Pulmonary artery endothelial cell (primary cell): ENCODE measurements around the gene HSD3B2. TPM values are rescaled to one million over a fixed set of nuclear protein-coding genes. Genes with fewer than 3 reads are reported as not detected.

ENCODE experiments used
- DNase-seq: peaks from one replicate; pipeline ENCODE4 v3.0.0-alpha.2; 2011; ENCODE audit warnings: low read depth, low spot score
- total RNA-seq: library from RNA; depleted of rRNA; stranded (reverse); fragments of >200 nt; gene quantifications from 2 replicates; pipeline ENCODE4 v1.2.3, GENCODE V29; 2014

The HSD3B2 gene
- total RNA-seq, 1 donor from 2014 or later: not detected

DNA sequence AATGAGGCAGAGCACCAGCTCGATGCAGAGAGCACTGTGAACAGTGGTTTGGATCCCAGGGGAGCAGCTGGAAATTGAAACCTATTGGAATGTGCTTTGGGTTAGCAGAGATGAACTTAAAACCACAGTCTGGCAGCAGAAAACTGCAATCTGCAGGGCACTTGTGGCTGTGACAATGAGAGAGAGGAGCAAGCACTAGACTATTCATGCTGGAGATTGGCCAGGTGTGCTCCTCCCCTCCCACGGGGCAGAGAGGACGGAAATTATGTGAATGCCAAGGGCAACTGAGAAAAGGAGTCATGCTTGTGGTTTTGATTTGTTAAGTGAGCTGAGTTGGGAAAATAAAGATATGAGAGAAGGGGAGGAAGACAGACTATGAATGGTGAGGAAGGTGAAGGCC is 38.1 kb downstream of the HSD3B2 start:
- no peak for DNase-seq

- DNase-seq: no peak
Measured at GRCh38 chr1:119462964-119463363, 48.0 kb downstream of the HSD3B2 start.

GRCh38 chr1:119463569-119463968 is 48.6 kb downstream of the HSD3B2 start:
- DNase-seq: no peak

DNA sequence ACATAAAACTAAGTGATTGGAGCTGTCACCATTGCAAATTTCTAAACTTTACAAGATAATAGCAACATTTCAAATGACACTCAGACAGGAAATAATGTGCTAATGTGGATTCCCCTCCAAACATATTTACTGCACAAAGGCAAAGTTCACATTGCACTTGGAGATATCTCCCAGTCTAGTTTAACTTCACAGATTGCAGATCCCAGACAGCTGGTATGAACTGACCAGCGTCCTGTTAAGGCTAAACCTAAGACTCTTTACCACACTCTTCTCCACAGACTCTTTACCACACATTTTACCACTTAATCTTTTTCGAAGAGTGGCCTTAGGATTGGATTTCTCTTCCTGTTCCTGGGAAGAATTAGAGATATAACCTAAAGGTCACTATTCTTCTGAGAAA is 51.5 kb downstream of the HSD3B2 start:
- no peak for DNase-seq

GRCh38 chr1:119467219-119467618 is 52.3 kb downstream of the HSD3B2 start:
- no peak for DNase-seq

GRCh38 chr1:119467857-119468668 is 53.1 kb downstream of the HSD3B2 start:
- no peak for DNase-seq

DNA sequence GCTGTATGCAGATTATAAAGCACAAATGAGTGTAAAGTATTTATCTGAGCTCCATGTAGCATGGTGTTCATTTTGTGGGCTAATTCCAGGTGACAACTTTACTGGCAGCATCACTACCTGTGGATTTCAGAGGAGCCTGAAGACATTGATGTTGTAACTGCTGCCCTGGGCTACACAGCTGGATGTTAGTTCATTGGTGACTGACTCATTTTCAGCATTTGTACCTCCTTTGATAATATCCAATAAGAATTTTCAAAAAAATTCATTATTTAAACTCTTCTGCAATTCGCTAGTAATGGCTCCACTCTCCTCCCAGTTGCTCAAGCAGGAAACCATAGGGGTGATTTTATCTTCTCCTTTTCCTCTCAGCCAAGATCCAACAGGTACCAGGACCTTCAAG is 54.8 kb downstream of the HSD3B2 start:
- no peak for DNase-seq

GRCh38 chr1:119470377-119470776 is 55.4 kb downstream of the HSD3B2 start:
- no peak for DNase-seq

- no peak for DNase-seq
Measured at GRCh38 chr1:119470958-119471357, 56.0 kb downstream of the HSD3B2 start.

GRCh38 chr1:119471566-119471965 is 56.6 kb downstream of the HSD3B2 start:
- DNase-seq: no peak

DNA sequence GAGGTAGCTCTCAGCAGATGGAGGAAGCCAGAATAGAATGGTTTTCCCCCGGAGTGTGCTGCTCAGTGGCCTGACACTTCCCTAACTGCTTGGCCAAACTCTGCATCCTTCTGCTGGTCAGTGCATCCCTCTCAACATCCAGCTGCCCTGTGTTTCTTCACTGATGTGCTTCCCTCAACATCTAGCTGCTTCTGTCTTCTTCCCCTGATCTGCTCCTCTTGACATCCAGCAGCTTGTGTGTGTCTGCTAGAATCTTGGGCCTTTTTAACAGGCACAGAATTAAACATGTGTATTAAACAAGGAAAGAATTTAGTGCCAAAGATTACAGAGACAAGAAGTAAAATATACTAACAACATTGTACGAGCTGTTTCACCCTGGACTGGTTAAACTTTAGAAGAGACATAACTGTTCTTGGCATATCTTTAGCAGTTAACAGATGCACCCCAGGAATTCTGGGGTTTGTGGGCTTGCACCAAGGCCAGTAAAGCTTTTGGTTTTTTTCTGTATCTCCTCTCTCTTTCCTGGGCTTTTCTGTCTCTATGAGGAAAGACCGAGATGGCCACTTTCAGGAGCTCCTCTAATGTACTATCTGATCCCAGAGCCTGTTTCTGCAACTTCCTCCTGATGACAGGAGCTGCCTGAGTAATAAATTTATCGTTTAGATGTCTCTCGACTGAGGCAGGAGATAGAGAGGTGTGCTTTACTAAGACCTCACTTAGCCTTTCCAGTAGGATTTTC is 57.3 kb downstream of the HSD3B2 start:
- DNase-seq: no peak

Other genes starting within 250 kb of the HSD3B2 start
- gene HAO2, start 46.4 kb upstream of the HSD3B2 start, total RNA-seq: not detected in 2 replicates
- not detected in 2 replicates for gene HSD3B1, start 92.1 kb downstream of the HSD3B2 start, total RNA-seq
- gene ZNF697, start 233.1 kb downstream of the HSD3B2 start, total RNA-seq: 19.5 and 24.6 TPM in 2 replicates